GM23248 (cell line): ENCODE data around the gene TRAF5.

Experiments used
- EZH2 ChIP-seq: fragments of 200-600 bp; sonication (generic); IDR thresholded peaks from 2 replicates; pipeline ENCODE4 v1.6.1; 2018; ENCODE audit warnings: antibody characterized with exemption, mild to moderate bottlenecking; ENCODE audit not compliant: insufficient read depth, poor library complexity, severe bottlenecking
- EZH2phosphoT487 ChIP-seq: fragments of 200-600 bp; sonication (generic); IDR thresholded peaks from 2 replicates; pipeline ENCODE4 v1.6.1; 2018; ENCODE audit warnings: antibody characterized with exemption, moderate library complexity, mild to moderate bottlenecking, low read depth; ENCODE audit not compliant: insufficient read depth

- TF ChIP-seq EZH2 (no peak), EZH2phosphoT487 (no peak)
Observed at GRCh38 chr1:211330282-211330936, 3.8 kb downstream of the TRAF5 start.
